ENCODE results near the gene PRR22.
"Not testable (repeated sequence)": the region's sequence is repeated elsewhere in the genome, so short reads cannot be mapped to it uniquely, and the experiment has no call there.

Gene PRR22

GRCh38 chr19:5790559-5791520, 6.3 kb upstream of the PRR22 start, which contains the start of gene DUS3L:
DUS3L (minus strand) TSS chr19:5791163; CDS start chr19:5791141, 22 bp downstream.
- DNase-seq (ENCODE audit: low read depth in 2 of 2) = peak; percentile 91

- no peak for DNase-seq (ENCODE audit: low read depth in 2 of 2)
These were observed 5.5 kb upstream of the PRR22 start for GRCh38 chr19:5789886-5790558.

DNA sequence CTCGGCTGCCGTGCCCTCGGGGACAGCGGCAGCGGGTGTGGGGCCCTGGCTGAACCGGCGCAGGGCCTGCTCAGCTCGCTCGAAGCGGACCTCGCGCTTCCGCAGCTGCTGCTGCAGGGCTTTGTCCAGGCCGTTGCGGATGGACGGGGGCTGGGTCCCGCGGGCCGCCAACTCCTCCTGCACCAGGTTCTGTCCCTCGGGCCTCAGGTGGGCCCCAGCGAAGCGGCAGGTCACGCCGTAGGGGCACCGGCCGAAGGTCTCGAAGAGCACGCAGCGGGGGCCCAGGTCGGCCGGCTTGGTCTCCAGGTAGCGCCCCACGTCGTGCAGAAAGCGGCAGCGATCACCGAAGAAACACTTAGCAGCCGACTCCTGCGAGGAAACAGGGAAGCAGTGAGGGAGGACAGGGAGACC, 4.8 kb upstream of the PRR22 start:
- no peak for DNase-seq (ENCODE audit: low read depth in 2 of 2)

GRCh38 chr19:5788422-5788821, 3.9 kb upstream of the PRR22 start:
- DNase-seq (ENCODE audit: low read depth in 2 of 2) = no peak

GRCh38 chr19:5787409-5788182, 3.0 kb upstream of the PRR22 start:
- no peak for DNase-seq (ENCODE audit: low read depth in 2 of 2)

DNA sequence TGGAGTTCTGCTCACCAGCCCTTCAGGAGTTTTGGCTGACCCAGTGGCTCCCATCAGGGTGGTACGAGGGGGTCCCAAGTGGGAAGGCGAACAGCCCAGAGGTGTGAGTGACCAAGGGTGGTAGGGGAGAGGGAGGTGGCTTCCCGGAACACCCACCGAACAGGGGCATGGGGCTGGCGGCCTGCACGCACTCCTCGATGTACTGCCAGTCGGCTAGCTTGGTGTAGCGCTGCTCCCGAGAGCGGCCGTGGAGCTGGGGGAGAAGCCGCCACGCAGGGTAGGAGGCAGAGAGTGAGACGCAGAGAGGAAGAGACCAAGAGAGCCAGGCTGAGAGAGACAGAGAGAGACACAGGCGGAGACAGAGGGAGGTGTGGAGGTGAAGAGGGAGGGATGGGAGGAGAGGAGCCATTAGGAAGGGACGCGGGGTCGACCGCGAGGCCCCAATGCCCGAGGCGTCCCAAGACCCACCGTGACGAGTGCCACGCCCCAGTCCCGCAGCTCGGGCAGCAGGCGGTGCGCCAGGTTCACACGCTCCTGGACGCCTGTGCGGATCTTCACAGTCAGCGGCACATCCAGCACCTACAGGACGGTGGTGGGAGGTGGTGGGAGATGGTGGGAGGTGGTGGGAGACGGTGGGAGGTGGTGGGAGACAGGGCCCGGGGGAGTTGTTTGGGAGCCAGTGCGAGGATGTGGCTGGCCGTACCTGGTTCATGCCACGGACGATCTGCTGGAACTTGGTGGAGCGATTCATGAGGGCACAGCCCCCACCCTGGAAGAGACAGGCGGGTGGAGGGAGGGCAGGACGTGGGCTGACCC, 2.3 kb upstream of the PRR22 start:
- DNase-seq (ENCODE audit: low read depth in 2 of 2) = no peak

DNA sequence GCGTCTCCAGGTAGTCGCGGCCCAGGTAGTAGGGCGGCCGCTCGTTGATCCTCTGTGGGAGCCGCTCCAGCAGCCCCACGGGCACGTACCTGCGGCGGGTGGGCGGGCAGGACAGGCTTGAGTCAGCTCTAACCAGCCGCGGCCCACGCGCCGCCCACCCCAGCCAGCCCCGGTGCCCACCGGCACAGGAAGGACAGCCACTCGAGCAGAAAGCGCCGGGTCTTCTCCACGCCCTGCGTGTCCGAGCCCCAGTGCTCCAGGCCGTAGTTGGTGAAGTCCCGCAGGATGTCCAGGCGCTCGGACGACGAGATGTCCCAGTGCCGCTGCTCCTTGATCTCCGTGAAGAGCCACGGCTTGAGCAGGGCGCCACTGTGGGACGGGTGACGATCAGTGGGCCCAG, 877 bp upstream of the PRR22 start:
- DNase-seq (ENCODE audit: low read depth in 2 of 2) = no peak

GRCh38 chr19:5782945-5783919, 1.3 kb downstream of the PRR22 start:
- no peak for DNase-seq (ENCODE audit: low read depth in 2 of 2)

DNA sequence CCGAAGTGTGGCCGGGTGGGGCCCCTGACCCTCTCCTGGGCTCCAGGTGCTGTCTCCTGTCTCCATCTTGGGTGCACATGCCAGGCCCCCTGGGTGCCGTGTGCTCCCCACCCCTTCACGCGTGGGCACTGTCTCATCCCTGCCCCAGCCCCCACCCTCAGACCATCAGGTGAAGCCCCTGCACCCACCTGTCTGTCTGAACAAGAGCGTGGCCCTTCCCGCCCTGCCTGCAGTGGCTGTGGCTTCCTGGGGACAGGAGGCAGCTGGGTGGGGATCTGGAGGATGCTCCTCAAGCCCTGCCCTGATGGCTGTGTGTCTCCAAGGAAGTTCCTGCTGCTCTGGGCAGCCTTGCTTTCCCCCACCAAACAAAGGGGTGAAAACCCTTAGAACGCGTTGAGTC, 2.2 kb downstream of the PRR22 start:
- DNase-seq (ENCODE audit: low read depth in 2 of 2) = no peak

DNA sequence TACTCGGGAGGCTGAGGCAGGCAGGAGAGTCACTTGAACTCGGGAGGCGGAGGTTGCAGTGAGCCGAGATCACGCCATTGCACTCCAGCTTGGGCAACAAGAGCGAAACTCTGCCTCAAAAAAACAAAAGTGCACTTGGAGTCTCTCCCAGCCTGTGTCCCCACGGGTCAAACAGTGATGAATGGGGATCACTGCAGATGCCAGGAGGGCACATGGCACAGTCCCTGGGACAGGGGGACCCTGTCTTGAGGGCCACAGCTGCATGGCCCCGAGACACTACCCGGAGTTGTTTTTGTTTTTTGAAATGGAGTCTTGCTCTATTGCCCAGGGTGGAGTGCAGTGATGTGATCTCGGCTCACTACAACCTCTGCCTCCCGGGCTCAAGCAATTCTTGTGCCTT, 3.6 kb downstream of the PRR22 start:
- DNase-seq (ENCODE audit: low read depth in 2 of 2) = not testable (repeated sequence)

DNA sequence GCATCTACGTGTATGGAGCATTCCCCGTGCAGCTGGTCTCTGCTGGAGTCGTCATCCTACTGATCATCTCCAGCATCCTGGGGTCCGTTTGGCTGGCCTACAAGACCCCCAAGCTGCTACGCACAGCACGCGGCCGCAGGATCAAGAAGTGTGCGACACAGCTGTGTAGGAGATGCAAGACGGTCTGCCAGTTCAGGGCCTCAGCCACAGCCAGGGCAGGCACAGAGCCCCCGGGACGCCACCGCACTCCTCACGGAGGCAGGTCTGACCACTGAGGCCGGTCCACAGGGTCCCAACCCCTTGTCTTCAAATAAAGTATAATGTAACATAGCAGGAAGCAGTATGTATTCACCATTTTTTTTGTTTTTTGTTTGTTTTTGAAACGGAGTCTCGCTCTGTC, 6.1 kb downstream of the PRR22 start:
- DNase-seq (ENCODE audit: low read depth in 2 of 2) = no peak

DNA sequence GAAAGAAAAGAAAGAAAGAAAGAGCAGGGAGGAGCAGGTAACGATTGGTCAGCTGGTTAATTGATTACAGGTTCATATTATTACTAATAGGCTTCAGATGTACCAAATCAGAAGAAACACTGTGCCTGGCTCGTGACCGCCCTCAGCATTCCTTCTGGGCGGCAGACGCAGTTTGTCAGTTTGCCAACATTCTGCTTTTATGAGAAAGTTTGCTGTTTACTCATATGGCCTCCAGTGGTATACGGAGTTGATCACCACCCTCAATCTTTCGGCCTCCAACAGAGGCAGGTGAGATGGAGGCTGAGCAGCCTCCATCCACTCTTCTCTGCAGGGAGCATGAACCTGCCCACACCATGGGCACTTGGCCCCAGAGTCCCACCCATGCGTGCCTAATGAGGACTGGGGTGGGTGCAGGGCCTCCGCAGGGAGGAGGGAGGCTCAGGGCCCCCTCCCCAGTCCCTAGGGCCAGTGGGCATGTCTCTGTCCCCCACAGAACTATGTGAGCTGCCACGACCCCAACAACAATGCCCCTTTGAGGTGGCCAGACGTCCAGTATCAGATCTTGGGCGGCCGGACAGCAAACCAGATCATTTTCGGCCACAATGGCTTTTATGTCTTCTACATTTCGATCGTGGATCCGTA, 8.8 kb downstream of the PRR22 start:
- no peak for DNase-seq (ENCODE audit: low read depth in 2 of 2)

- no peak for DNase-seq (ENCODE audit: low read depth in 2 of 2)
These were observed 9.6 kb downstream of the PRR22 start for GRCh38 chr19:5774921-5775320.

DNA sequence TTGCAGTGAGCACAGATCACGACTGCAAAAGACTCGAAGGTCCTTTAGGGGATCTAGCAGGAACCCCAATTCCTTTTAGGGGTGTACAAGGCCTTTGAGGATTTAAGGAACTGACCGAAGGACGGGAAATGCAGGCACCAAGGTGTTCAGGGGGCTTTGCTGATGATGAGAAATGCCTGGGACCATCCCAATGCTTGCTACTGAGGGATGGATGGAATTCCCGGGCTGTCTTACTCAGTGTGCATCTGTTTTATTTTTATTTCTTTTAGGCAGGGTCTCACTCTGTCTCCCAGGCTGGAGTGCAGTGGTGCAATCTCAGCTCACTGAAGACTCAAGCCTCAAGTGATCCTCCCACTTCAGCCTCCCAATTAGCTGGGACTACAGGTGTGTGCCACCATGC, 11.3 kb downstream of the PRR22 start:
- DNase-seq (ENCODE audit: low read depth in 2 of 2) = no peak

GRCh38 chr19:5772416-5772815, 12.1 kb downstream of the PRR22 start:
- no peak for DNase-seq (ENCODE audit: low read depth in 2 of 2)

GRCh38 chr19:5767949-5768348, 16.6 kb downstream of the PRR22 start:
- DNase-seq (ENCODE audit: low read depth in 2 of 2) = no peak

DNA sequence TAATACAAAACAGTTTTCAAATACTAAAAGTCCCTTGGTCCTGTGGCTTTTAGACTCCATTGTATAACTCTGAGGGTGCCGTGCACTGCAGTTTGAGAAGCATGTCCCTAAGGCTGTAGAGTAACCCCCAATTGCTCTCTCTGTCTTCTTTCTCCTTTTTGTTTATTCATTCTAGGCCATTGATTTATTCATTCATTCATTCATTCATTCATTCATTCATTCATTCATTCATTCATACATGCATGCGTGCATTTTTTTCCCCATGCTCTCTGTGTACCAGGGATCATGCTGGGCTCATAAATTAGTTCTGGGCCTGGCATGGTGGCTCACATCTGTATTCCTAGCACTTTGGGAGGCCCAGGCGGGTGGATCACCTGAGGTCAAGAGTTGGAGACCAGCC, 19.3 kb downstream of the PRR22 start:
- no peak for DNase-seq (ENCODE audit: low read depth in 2 of 2)

DNA sequence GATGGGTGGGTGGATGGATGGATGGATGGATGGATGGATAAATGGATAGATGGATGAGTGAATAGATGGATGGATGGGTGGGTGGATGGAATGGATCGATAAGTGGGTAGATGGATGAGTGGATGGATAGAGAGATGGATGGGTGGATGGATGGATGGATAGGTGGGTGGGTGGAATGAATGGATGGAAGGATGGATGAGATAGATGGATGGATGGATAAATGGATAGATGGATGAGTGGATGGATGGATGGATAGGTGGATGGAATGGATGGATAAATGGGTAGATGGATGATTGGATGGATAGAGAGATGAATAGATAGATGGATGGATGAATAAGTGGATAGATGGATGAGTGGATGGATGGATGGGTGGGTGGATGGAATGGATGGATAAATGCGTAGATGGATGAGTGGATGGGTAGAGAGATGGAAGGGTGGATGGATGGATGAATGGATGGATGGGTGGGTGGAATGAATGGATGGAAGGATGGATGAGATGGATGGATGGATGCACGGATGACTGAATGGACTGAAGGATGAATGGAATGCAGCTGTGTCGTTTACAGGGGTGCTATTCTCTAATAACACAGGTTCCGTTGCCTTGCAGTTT, 21.8 kb downstream of the PRR22 start:
- no peak for DNase-seq (ENCODE audit: low read depth in 2 of 2)

- DNase-seq (ENCODE audit: low read depth in 2 of 2) = no peak
These were observed 30.8 kb downstream of the PRR22 start for GRCh38 chr19:5753743-5754142.
